SIG-M5 (cell line): ENCODE measurements around the gene RABGGTB.
"Not testable (repeated sequence)": the region's sequence is repeated elsewhere in the genome, so short reads cannot be mapped to it uniquely, and the experiment has no call there.

Source experiments
- DNase-seq: peaks from one replicate; lab custom pipeline; 2025; lab: John Stamatoyannopoulos, UW

RABGGTB gene

GRCh38 chr1:75795703-75796193, 9.7 kb downstream of the RABGGTB start:
- no peak for DNase-seq

GRCh38 chr1:75796376-75797272, 10.6 kb downstream of the RABGGTB start, which contains the start of gene MSH4:
TSS of gene MSH4 (plus strand) at chr1:75796882. CDS start at chr1:75796986, 104 bp downstream.
- DNase-seq = no peak

- DNase-seq = no peak
These were observed 11.2 kb downstream of the RABGGTB start for GRCh38 chr1:75797273-75797588.

GRCh38 chr1:75797606-75798216, 11.7 kb downstream of the RABGGTB start:
- DNase-seq = no peak

- not testable (repeated sequence) for DNase-seq
These were observed 15.4 kb downstream of the RABGGTB start for GRCh38 chr1:75801480-75801879.

- DNase-seq = no peak
These were observed 22.9 kb downstream of the RABGGTB start for GRCh38 chr1:75808921-75809320.

GRCh38 chr1:75810113-75810512, 24.1 kb downstream of the RABGGTB start:
- not testable (repeated sequence) for DNase-seq

GRCh38 chr1:75811211-75811981, 25.3 kb downstream of the RABGGTB start:
- DNase-seq = no peak

- no peak for DNase-seq
These were observed 26.0 kb downstream of the RABGGTB start for GRCh38 chr1:75812065-75812464.

GRCh38 chr1:75823596-75823995, 37.5 kb downstream of the RABGGTB start:
- not testable (repeated sequence) for DNase-seq

- DNase-seq = no peak
These were observed 50.6 kb downstream of the RABGGTB start for GRCh38 chr1:75836528-75837100.

GRCh38 chr1:75838079-75838478, 52.0 kb downstream of the RABGGTB start:
- no peak for DNase-seq

- no peak for DNase-seq
These were observed 55.4 kb downstream of the RABGGTB start for GRCh38 chr1:75841421-75841820.
